Activated CD8-positive, alpha-beta memory T cell treated with anti-CD3 and anti-CD28 coated beads for 36 hours (primary cell): ENCODE measurements around the gene KIF3B. TPM values are rescaled to one million over a fixed set of nuclear protein-coding genes. Genes with fewer than 3 reads are reported as not detected.
"Not testable (repeated sequence)": the region's sequence is repeated elsewhere in the genome, so short reads cannot be mapped to it uniquely, and the experiment has no call there.

ENCODE experiments used
- CTCF ChIA-PET: fragments of 350-600 bp; sonication (Branson Sonifier 250); formaldehyde crosslinking; loops from one replicate; lab custom pipeline; 2021; ENCODE audit warnings: antibody characterized with exemption; lab: Charles Lee
- POLR2A ChIA-PET: fragments of 350-600 bp; sonication (Branson Sonifier 250); formaldehyde crosslinking; loops from one replicate; lab custom pipeline; 2021; ENCODE audit warnings: antibody characterized with exemption; lab: Charles Lee
- total RNA-seq, 2 experiments: library from RNA; stranded (reverse); gene quantifications; one replicate each; pipeline ENCODE4 v1.2.3, GENCODE V29; 2021

Gene KIF3B
- total RNA-seq, 2 experiments from 2014 or later, result 46.0 to 46.4 TPM

DNA sequence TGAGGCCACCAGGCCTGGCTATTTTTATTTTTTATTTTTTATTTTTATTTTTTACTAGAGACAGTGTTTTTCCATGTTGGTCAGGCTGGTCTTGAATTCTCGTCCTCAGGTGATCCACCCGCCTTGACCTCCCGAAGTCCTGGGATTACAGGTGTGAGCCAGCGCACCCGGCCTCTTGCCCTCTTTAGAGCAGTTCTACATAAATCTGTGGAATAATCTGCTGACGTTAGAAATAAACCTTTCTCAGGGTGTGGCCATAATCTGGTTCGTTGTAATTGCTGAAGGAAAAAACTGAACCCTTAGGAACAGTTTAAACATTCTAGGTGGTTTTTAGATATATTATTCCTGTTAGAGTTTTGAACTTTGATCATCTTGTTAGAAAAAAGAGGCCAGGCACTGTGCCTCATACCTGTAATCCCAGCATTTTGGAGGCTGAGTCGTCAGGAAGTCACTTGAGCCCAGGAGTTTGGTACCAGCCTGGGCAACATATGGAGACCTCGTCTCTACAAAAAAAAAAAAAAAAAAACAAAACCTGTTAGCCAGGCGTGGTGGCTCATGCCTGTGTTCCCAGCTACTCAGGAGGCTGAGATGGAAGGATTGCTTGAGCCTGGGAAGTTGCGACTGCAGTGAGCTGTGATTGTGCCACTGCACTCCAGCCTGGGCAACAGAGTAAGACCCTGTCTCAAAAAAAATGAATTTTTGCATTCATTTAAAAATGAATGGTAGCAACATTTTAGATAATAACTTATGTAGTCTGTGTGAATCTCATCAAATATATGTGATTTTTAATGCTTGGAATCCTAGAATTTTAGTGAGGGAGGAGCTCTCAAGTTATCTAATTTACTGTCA lies 104.9 kb downstream of the KIF3B start:
- CTCF ChIA-PET, result interaction anchor here (0.6 kb wide), 1 partner anchor 128 kb away, joined by 3 read pairs; no protein-coding TSS in a partner anchor
- POLR2A ChIA-PET, result no interaction called here

DNA sequence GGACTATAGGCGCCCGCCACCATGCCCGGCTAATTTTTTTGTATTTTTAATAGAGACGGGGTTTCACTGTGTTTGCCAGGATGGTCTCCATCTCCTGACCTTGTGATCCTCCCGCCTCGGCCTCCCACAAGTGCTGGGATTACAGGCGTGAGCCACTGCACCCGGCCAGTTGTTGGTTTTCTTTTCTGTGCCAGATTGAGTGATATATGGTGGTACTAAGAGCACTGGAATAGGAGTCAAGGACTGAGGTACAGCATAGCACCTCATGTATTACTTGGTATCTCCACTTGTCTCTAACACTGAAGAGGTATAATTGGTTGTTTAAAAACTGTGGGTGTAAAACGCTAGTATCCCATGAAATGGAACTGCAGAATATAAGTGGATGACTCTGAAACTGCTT lies 106.0 kb downstream of the KIF3B start:
- POLR2A ChIA-PET, result not testable (repeated sequence)
- CTCF ChIA-PET, result interaction anchor here (0.6 kb wide), 1 partner anchor 29 kb away, joined by 3 read pairs; no protein-coding TSS in a partner anchor

Other genes starting within 250 kb of the KIF3B start
- gene HCK, start 225.4 kb upstream of the KIF3B start, total RNA-seq, result not detected
- 10 to 100 TPM; 49.8 TPM for gene TM9SF4, start 167.9 kb upstream of the KIF3B start, total RNA-seq
- 100 to 1,000 TPM; 115 to 117 TPM for gene PLAGL2, start 69.9 kb upstream of the KIF3B start, total RNA-seq
- 10 to 100 TPM; 78.5 to 82.1 TPM for gene POFUT1, start 69.8 kb upstream of the KIF3B start, total RNA-seq
- gene ASXL1, start 80.7 kb downstream of the KIF3B start, total RNA-seq, result 100 to 1,000 TPM; 119 to 122 TPM